ENCODE measurements around the gene MT1F. TPM values are rescaled to one million over a fixed set of nuclear protein-coding genes. Genes with fewer than 3 reads are reported as not detected.

The MT1F gene
- total RNA-seq, 1 donor from 2014 or later = 6.3 TPM

GRCh38 chr16:56684926-56685590 lies 27.3 kb downstream of the MT1F start:
- Mint-ChIP-seq H3K27ac (no peak overlapping the region), H3K9me3 (ENCODE audit: low read depth) (peaks cover 6% of the 10 kb centered on the region), H3K36me3 (ENCODE audit: insufficient read depth) (peaks cover 3% of the 10 kb centered on the region), H3K27me3 (peaks cover 77% of the 10 kb centered on the region), H3K4me3 (ENCODE audit: low read depth) (no peak overlapping the region), H3K4me1 (ENCODE audit: low read depth) (no peaks in the 10 kb centered on the region)
- TF ChIP-seq, protein P1, sequence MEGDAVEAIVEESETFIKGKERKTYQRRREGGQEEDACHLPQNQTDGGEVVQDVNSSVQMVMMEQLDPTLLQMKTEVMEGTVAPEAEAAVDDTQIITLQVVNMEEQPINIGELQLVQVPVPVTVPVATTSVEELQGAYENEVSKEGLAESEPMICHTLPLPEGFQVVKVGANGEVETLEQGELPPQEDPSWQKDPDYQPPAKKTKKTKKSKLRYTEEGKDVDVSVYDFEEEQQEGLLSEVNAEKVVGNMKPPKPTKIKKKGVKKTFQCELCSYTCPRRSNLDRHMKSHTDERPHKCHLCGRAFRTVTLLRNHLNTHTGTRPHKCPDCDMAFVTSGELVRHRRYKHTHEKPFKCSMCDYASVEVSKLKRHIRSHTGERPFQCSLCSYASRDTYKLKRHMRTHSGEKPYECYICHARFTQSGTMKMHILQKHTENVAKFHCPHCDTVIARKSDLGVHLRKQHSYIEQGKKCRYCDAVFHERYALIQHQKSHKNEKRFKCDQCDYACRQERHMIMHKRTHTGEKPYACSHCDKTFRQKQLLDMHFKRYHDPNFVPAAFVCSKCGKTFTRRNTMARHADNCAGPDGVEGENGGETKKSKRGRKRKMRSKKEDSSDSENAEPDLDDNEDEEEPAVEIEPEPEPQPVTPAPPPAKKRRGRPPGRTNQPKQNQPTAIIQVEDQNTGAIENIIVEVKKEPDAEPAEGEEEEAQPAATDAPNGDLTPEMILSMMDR (IDR thresholded peaks at IDR 0.05; ENCODE audit: unreplicated experiment) = no peak
- no peak for DNase-seq (ENCODE audit: low spot score, unreplicated experiment)

- no peak for DNase-seq (ENCODE audit: low spot score, unreplicated experiment)
- Mint-ChIP-seq H3K4me1 (ENCODE audit: low read depth) (no peaks in the 10 kb centered on the region), H3K27me3 (peaks cover 66% of the 10 kb centered on the region), H3K4me3 (ENCODE audit: low read depth) (no peak overlapping the region), H3K36me3 (ENCODE audit: insufficient read depth) (peaks cover 3% of the 10 kb centered on the region), H3K27ac (no peak overlapping the region), H3K9me3 (ENCODE audit: low read depth) (peaks cover 6% of the 10 kb centered on the region)
- TF ChIP-seq, protein P1 (IDR thresholded peaks at IDR 0.05; ENCODE audit: unreplicated experiment) = no peak
Measured at GRCh38 chr16:56686758-56687157, 29.0 kb downstream of the MT1F start.

DNA sequence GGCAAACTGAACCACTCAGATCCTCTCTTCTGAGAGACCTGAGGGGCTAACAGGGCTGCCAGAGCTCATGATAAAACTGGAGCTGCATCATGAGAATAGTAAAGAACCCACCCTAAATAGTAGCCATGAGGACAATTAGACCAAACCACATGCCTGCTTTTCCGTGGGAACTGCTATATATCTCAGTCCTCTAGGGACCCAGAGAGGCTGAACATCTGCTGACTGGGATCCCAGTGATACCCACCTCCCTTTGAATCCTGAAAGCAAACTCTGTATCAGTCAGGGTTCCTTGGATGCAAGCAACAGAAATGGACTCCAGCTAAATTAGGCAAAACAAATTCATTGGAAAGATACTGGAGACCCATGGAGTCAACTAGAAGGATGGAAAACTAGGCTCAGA lies 31.0 kb downstream of the MT1F start:
- H3K36me3 Mint-ChIP-seq (ENCODE audit: insufficient read depth) = peaks cover 3% of the 10 kb centered on the region
- no peak overlapping the region for H3K4me3 Mint-ChIP-seq (ENCODE audit: low read depth)
- DNase-seq (ENCODE audit: low spot score, unreplicated experiment) = no peak
- H3K4me1 Mint-ChIP-seq (ENCODE audit: low read depth) = no peaks in the 10 kb centered on the region
- no peak overlapping the region for H3K27ac Mint-ChIP-seq
- peaks cover 50% of the 10 kb centered on the region for H3K27me3 Mint-ChIP-seq
- H3K9me3 Mint-ChIP-seq (ENCODE audit: low read depth) = peaks cover 6% of the 10 kb centered on the region
- TF ChIP-seq, protein P1 (IDR thresholded peaks at IDR 0.05; ENCODE audit: unreplicated experiment) = no peak

DNA sequence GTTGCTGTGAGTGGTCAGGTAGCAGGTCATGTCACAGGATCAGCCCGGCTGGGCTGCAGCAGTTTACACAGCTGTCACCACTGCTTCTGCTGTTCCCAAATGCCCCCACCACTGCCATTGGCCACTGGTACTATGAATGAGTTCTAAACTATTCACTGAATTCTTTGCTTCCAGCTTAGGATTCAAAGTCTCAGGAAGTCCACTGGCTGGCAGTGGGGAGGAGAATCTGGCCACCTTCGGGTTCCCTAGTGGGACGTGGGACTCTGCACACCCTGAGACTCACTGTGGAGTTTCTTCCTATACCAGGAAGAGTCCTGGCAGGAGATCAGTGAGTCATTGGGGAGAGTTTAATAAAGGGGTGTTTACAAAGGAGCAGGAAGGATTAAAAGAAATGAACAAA lies 31.4 kb downstream of the MT1F start:
- DNase-seq (ENCODE audit: low spot score, unreplicated experiment) = no peak
- Mint-ChIP-seq H3K4me3 (ENCODE audit: low read depth) (no peak overlapping the region), H3K9me3 (ENCODE audit: low read depth) (peaks cover 6% of the 10 kb centered on the region), H3K27me3 (peaks cover 46% of the 10 kb centered on the region), H3K36me3 (ENCODE audit: insufficient read depth) (peaks cover 3% of the 10 kb centered on the region), H3K27ac (no peak overlapping the region), H3K4me1 (ENCODE audit: low read depth) (no peaks in the 10 kb centered on the region)
- TF ChIP-seq, protein P1 (IDR thresholded peaks at IDR 0.05; ENCODE audit: unreplicated experiment) = no peak

GRCh38 chr16:56690420-56691122 lies 32.8 kb downstream of the MT1F start:
- peaks cover 6% of the 10 kb centered on the region for H3K9me3 Mint-ChIP-seq (ENCODE audit: low read depth)
- TF ChIP-seq, protein P1 (IDR thresholded peaks at IDR 0.05; ENCODE audit: unreplicated experiment) = no peak
- H3K4me1 Mint-ChIP-seq (ENCODE audit: low read depth) = no peaks in the 10 kb centered on the region
- H3K36me3 Mint-ChIP-seq (ENCODE audit: insufficient read depth) = peaks cover 3% of the 10 kb centered on the region
- peaks cover 33% of the 10 kb centered on the region for H3K27me3 Mint-ChIP-seq
- H3K4me3 Mint-ChIP-seq (ENCODE audit: low read depth) = no peak overlapping the region
- no peak for DNase-seq (ENCODE audit: low spot score, unreplicated experiment)
- H3K27ac Mint-ChIP-seq = no peak overlapping the region
